Endothelial cell of umbilical vein (primary cell): ENCODE results near the gene NPY1R. TPM values are rescaled to one million over a fixed set of nuclear protein-coding genes. Genes with fewer than 3 reads are reported as not detected.

Source experiments
- BruUV-seq: library from RNA; stranded (reverse); fragments of 400-500 nt; replicated peaks from 2 replicates; lab custom pipeline; 2021; lab: Mats Ljungman, UMichigan
- CTCF ChIA-PET: fragments of 300-600, 350-600 bp; sonication (Branson Sonifier 250); formaldehyde crosslinking; loops from one replicate; lab custom pipeline; 2021; ENCODE audit warnings: antibody characterized with exemption, inconsistent platforms; lab: Charles Lee
- POLR2A ChIA-PET: fragments of 300-600, 350-600 bp; sonication (Branson Sonifier 250); formaldehyde crosslinking; loops from one replicate; lab custom pipeline; 2021; ENCODE audit warnings: antibody characterized with exemption, inconsistent platforms; lab: Charles Lee
- DNase-seq: peaks from one replicate; pipeline ENCODE4 v3.0.0-alpha.2; 2011; ENCODE audit warnings: low read depth, low spot score
- FAIRE-seq: peaks from 2 replicates; lab custom pipeline; 2011; peaks lifted over from hg19 to GRCh38; lab: Jason Lieb, UNC
- H2AFZ ChIP-seq: 2 replicates; pipeline ENCODE4 v1.6.0; 2012; ENCODE audit warnings: low read depth, low read length, control low read depth, inconsistent platforms
- H3K27ac ChIP-seq: 2 replicates; pipeline ENCODE4 v1.5.1; 2011; ENCODE audit warnings: low read depth, mild to moderate bottlenecking, control low read depth, low read length, moderate library complexity; ENCODE audit not compliant: insufficient read depth
- H3K27me3 ChIP-seq, 2 experiments: 2 replicates each; pipeline versions ENCODE4 v1.6.0 to v1.6.1; 2011; ENCODE audit warnings: low read length in 2 of 2, mixed read lengths in 1 of 2; ENCODE audit not compliant: control insufficient read depth in 2 of 2, insufficient read depth in 2 of 2
- H3K36me3 ChIP-seq, 2 experiments: 2 replicates in 1 of 2; 3 replicates in 1 of 2; pipeline ENCODE4 v1.5.1; 2011; ENCODE audit warnings: low read length in 2 of 2, mild to moderate bottlenecking in 1 of 2, moderate library complexity in 1 of 2; ENCODE audit not compliant: control insufficient read depth in 2 of 2, insufficient read depth in 2 of 2; ENCODE audit errors: extremely low read depth in 1 of 2
- H3K4me1 ChIP-seq: 3 replicates; pipeline ENCODE4 v1.5.1; 2011; ENCODE audit warnings: mild to moderate bottlenecking, low read length; ENCODE audit not compliant: control insufficient read depth, insufficient read depth; ENCODE audit errors: extremely low read depth
- H3K4me2 ChIP-seq: 2 replicates; pipeline ENCODE4 v1.6.1; 2011; ENCODE audit warnings: low read length, control low read depth, mixed read lengths; ENCODE audit not compliant: insufficient read depth
- H3K4me3 ChIP-seq, 3 experiments: fragments of 200-600 bp in 1 of 3; sonication (generic), shearing (Covaris generic) in 1 of 3; replicated peaks in 1 of 3; 2 replicates each; pipeline ENCODE4 v1.5.1; 2011 to 2016; ENCODE audit warnings: control low read depth in 3 of 3, low read length in 3 of 3, mild to moderate bottlenecking in 2 of 3, inconsistent platforms in 1 of 3, low read depth in 1 of 3, moderate library complexity in 1 of 3; ENCODE audit not compliant: insufficient read depth in 1 of 3
- H3K79me2 ChIP-seq: 2 replicates; pipeline ENCODE4 v1.6.0; 2012; ENCODE audit warnings: low read length, inconsistent platforms; ENCODE audit not compliant: control insufficient read depth, insufficient read depth
- H3K9ac ChIP-seq: replicated peaks from 2 replicates; pipeline ENCODE3; 2011; ENCODE audit warnings: low read length, control low read depth; ENCODE audit not compliant: insufficient read depth; ENCODE audit errors: extremely low read depth
- H3K9me1 ChIP-seq: replicated peaks from 3 replicates; pipeline ENCODE4 v1.6.0; 2011; ENCODE audit warnings: mild to moderate bottlenecking, low read length; ENCODE audit not compliant: control insufficient read depth, insufficient read depth; ENCODE audit errors: extremely low read depth
- H3K9me3 ChIP-seq: replicated peaks from 2 replicates; pipeline ENCODE4 v1.5.1; 2012; ENCODE audit warnings: low read length, inconsistent platforms; ENCODE audit not compliant: control insufficient read depth, insufficient read depth
- H4K20me1 ChIP-seq: replicated peaks from 2 replicates; pipeline ENCODE3; 2011; ENCODE audit warnings: mild to moderate bottlenecking, low read length; ENCODE audit not compliant: control insufficient read depth, insufficient read depth; ENCODE audit errors: extremely low read depth
- EZH2 ChIP-seq: IDR thresholded peaks from 2 replicates; pipeline ENCODE4 v1.6.1; 2012; ENCODE audit warnings: borderline replicate concordance, low read depth, mild to moderate bottlenecking, moderate library complexity, low read length, inconsistent platforms; ENCODE audit not compliant: severe bottlenecking
- FOS ChIP-seq: IDR thresholded peaks from 2 replicates; pipeline ENCODE4 v1.6.1; 2011; ENCODE audit warnings: mild to moderate bottlenecking, low read length, moderate library complexity, borderline replicate concordance; ENCODE audit not compliant: insufficient read depth
- GATA2 ChIP-seq: IDR thresholded peaks from 2 replicates; pipeline ENCODE4 v1.7.0; 2011; ENCODE audit warnings: low read depth, mild to moderate bottlenecking, moderate library complexity, mixed read lengths, low read length; ENCODE audit not compliant: insufficient read length, insufficient read depth
- JUN ChIP-seq: IDR thresholded peaks from 2 replicates; pipeline ENCODE4 v1.6.1; 2011; ENCODE audit warnings: borderline replicate concordance, low read depth; ENCODE audit not compliant: insufficient read length, insufficient read depth
- MYC ChIP-seq: IDR thresholded peaks from one replicate; pipeline ENCODE4 v1.6.1; 2011; ENCODE audit warnings: mild to moderate bottlenecking, low read depth, low read length
- POLR2A ChIP-seq: IDR thresholded peaks from 2 replicates; pipeline ENCODE4 v1.6.1; 2012; ENCODE audit warnings: low read depth, mild to moderate bottlenecking, control low read depth, low read length
- POLR2AphosphoS5 ChIP-seq: IDR thresholded peaks from 2 replicates; pipeline ENCODE4 v1.6.1; 2012; ENCODE audit warnings: low read depth, mild to moderate bottlenecking, control low read depth, low read length, moderate library complexity; ENCODE audit not compliant: insufficient read depth
- dilution Hi-C: fragments of 300-500 bp; cut with MboI; formaldehyde crosslinking; loops from one replicate; pipeline ENCODE4 v1.15.0; 2019; ENCODE audit warnings: low sequenced_read_pairs; ENCODE audit not compliant: extremely low pct_ligation_motif_present
- intact Hi-C: fragments of 100-400 bp; cut with micrococcal nuclease; formaldehyde crosslinking; loops from one replicate; pipeline ENCODE4 v1.10.0; 2022
- polyA plus RNA-seq, 4 experiments: library from polyadenylated mRNA; depleted of rRNA in 3 of 4; stranded (reverse) in 3 of 4; unstranded in 1 of 4; fragments of >200 nt; gene quantifications; 2 replicates each; pipeline versions ENCODE4 v1.2.1 to v1.2.3, GENCODE V29; 2011 to 2012; ENCODE audit warnings: missing spikeins in 1 of 4
- total RNA-seq: library from RNA; stranded (reverse); gene quantifications from 2 replicates; pipeline ENCODE4 v1.2.3, GENCODE V29; 2021
- TF ChIP-seq, protein P1 (sequence below): IDR thresholded peaks from 2 replicates; pipeline ENCODE4 v1.6.1; 2011; ENCODE audit not compliant: insufficient read depth, insufficient read length
- TF ChIP-seq, protein P2 (sequence below), 2 donors: IDR thresholded peaks; 1 replicate in 1 of 2; 2 replicates in 1 of 2; pipeline ENCODE4 v1.5.1; 2011; ENCODE audit warnings: low read length in 2 of 2, mild to moderate bottlenecking in 2 of 2, moderate library complexity in 2 of 2, control low read depth in 1 of 2, inconsistent platforms in 1 of 2, low read depth in 1 of 2; ENCODE audit not compliant: insufficient read depth in 1 of 2; ENCODE audit errors: extremely low read depth in 1 of 2

NPY1R gene
- total and polyA plus RNA-seq, 2 donors (not counting 3 experiments of a cell fraction or from before 2014, with no cell fraction given), result 0.08 TPM; not detected in 1

DNA sequence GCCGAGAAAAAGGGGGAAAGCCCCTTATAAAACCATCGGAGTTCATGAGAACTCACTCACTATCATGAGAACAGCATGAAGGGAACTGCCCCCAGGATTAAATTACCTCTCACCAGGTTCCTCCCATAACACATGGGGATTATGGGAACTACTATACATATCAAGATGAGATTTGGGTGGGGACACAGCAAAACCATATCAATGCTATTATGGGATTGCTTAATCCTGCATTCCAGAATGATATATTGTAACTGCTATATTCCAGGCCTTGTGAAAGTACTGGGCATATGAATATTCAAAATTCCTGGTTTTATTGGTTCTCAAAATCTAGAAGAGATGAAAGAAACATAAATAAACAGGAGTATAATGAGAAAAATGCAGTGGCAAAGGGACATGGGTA is 29.3 kb downstream of the NPY1R start:
- POLR2A ChIA-PET, result no interaction called here
- dilution Hi-C loops (no loop called here), intact Hi-C loops (no loop called here)
- no peak for TF ChIP-seq JUN
- no peak for TF ChIP-seq FOS
- TF ChIP-seq GATA2, result no peak
- TF ChIP-seq, protein P1, sequence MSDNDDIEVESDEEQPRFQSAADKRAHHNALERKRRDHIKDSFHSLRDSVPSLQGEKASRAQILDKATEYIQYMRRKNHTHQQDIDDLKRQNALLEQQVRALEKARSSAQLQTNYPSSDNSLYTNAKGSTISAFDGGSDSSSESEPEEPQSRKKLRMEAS, result no peak
- TF ChIP-seq EZH2, result no peak
- no peak for TF ChIP-seq MYC
- no peak for TF ChIP-seq POLR2A
- TF ChIP-seq, protein P2, sequence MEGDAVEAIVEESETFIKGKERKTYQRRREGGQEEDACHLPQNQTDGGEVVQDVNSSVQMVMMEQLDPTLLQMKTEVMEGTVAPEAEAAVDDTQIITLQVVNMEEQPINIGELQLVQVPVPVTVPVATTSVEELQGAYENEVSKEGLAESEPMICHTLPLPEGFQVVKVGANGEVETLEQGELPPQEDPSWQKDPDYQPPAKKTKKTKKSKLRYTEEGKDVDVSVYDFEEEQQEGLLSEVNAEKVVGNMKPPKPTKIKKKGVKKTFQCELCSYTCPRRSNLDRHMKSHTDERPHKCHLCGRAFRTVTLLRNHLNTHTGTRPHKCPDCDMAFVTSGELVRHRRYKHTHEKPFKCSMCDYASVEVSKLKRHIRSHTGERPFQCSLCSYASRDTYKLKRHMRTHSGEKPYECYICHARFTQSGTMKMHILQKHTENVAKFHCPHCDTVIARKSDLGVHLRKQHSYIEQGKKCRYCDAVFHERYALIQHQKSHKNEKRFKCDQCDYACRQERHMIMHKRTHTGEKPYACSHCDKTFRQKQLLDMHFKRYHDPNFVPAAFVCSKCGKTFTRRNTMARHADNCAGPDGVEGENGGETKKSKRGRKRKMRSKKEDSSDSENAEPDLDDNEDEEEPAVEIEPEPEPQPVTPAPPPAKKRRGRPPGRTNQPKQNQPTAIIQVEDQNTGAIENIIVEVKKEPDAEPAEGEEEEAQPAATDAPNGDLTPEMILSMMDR (IDR thresholded peaks at IDR 0.05; ENCODE audit: extremely low read depth in 1 of 2, insufficient read depth in 1 of 2, low read depth in 1 of 2, low read length in 2 of 2), result no peak
- no peak for TF ChIP-seq POLR2AphosphoS5
- Histone ChIP-seq H3K36me3 (no peaks in the 10 kb centered on the region), H3K27me3 (no peaks in the 10 kb centered on the region), H3K4me1 (no peaks in the 10 kb centered on the region), H3K4me2 (no peak overlapping the region), H3K4me3 (no peak overlapping the region), H3K9me3 (no peaks in the 10 kb centered on the region), H3K9me1 (no peaks in the 10 kb centered on the region), H2AFZ (no peak overlapping the region), H3K79me2 (no peaks in the 10 kb centered on the region), H3K9ac (no peak overlapping the region), H4K20me1 (no peaks in the 10 kb centered on the region), H3K27ac (no peak overlapping the region)
- CTCF ChIA-PET, result no interaction called here
- no peak for DNase-seq
- BruUV-seq, result no TSS peak
- FAIRE-seq, result no peak
